PC-9 (cell line): ENCODE data around the gene TEX10.

ENCODE experiments used
- CTCF ChIP-seq: fragments of 200-600 bp; sonication (generic); conservative IDR thresholded peaks from 2 replicates; pipeline ENCODE4 v1.6.1; 2017; ENCODE audit warnings: mixed run types, antibody characterized with exemption, mild to moderate bottlenecking, moderate library complexity
- EZH2 ChIP-seq: fragments of 200-600 bp; sonication (generic); IDR thresholded peaks from 2 replicates; pipeline ENCODE4 v1.8.0; 2017; ENCODE audit warnings: antibody characterized with exemption, low read depth

DNA sequence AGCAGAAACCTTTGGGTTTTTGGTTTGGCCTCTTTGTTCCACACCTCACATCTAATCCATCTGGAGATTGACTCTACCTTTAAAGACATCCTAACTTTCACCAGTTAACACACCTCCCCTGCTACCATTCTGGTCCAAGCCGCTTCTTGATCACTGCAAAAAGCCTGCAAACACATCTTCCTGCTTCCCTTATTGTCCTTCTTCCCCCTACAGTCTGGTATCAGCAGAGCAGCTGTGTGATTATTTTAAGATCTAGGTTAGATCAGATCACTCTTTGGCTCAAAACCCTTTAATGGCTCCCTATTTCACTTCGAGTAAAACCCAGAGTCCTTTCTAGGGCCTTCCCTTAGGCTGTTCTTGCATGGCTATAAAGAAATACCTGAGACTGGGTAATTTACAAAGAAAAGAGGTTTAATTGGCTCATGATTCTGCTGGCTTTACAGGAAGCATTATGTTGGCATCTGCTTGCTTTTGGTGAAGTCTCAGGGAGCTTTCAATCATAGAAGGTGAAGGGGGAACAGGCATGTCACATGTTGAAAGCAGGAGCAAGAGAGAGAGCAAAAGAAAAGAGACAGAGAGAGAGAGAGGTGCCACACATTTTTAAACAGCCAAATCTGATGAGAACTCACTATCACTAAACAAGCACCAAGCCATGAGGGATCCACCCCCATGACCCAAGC, 1.5 kb upstream of the TEX10 start:
- TF ChIP-seq EZH2 (no peak), CTCF (no peak)
